Fibroblast of lung (primary cell): ENCODE measurements around the gene AK1. TPM values are rescaled to one million over a fixed set of nuclear protein-coding genes. Genes with fewer than 3 reads are reported as not detected.
A peak's percentile ranks its signal among the peaks of the same experiment; 100 is the strongest.

Experiments
- DNase-seq, 2 donors: peaks; one replicate each; pipeline versions ENCODE4 v3.0.0 to v3.0.0-alpha.2; 2010; ENCODE audit warnings: low read depth in 2 of 2
- H2AFZ ChIP-seq: 2 replicates; pipeline ENCODE4 v1.5.1; 2012; ENCODE audit warnings: low read length, control low read depth, inconsistent platforms
- H3K27ac ChIP-seq: 2 replicates; pipeline ENCODE4 v1.5.1; 2011; ENCODE audit warnings: low read length, control low read depth; ENCODE audit not compliant: insufficient read depth
- H3K27me3 ChIP-seq: 2 replicates; pipeline ENCODE4 v1.5.1; 2011; ENCODE audit warnings: mild to moderate bottlenecking, low read length; ENCODE audit not compliant: control insufficient read depth, insufficient read depth
- H3K36me3 ChIP-seq: 2 replicates; pipeline ENCODE4 v1.5.1; 2011; ENCODE audit warnings: low read length; ENCODE audit not compliant: control insufficient read depth, insufficient read depth
- H3K4me1 ChIP-seq: 2 replicates; pipeline ENCODE4 v1.5.1; 2011; ENCODE audit warnings: low read length; ENCODE audit not compliant: control insufficient read depth, insufficient read depth; ENCODE audit errors: extremely low read depth
- H3K4me2 ChIP-seq: 2 replicates; pipeline ENCODE4 v1.5.1; 2011; ENCODE audit warnings: low read length, control low read depth; ENCODE audit not compliant: insufficient read depth; ENCODE audit errors: extremely low read depth
- H3K4me3 ChIP-seq, 4 experiments: fragments of 200-600 bp in 1 of 4; sonication (generic) in 1 of 4; replicated peaks in 1 of 4; 2 replicates each; pipeline ENCODE4 v1.5.1; 2011 to 2016; ENCODE audit warnings: low read length in 4 of 4, low read depth in 3 of 4, mild to moderate bottlenecking in 3 of 4, control low read depth in 2 of 4, inconsistent platforms in 1 of 4, mixed read lengths in 1 of 4; ENCODE audit not compliant: insufficient read depth in 1 of 4; ENCODE audit errors: control extremely low read depth in 1 of 4
- H3K79me2 ChIP-seq: 2 replicates; pipeline ENCODE4 v1.5.1; 2012; ENCODE audit warnings: mild to moderate bottlenecking, low read length, inconsistent platforms; ENCODE audit not compliant: control insufficient read depth, insufficient read depth
- H3K9ac ChIP-seq: 2 replicates; pipeline ENCODE4 v1.5.1; 2011; ENCODE audit warnings: mild to moderate bottlenecking, low read length, control low read depth; ENCODE audit not compliant: insufficient read depth
- H3K9me3 ChIP-seq: 2 replicates; pipeline ENCODE4 v1.5.1; 2012; ENCODE audit warnings: low read depth, low read length; ENCODE audit not compliant: control insufficient read depth, insufficient read depth
- H4K20me1 ChIP-seq: 2 replicates; pipeline ENCODE4 v1.5.1; 2011; ENCODE audit warnings: low read length; ENCODE audit not compliant: control insufficient read depth, insufficient read depth; ENCODE audit errors: extremely low read depth
- EZH2 ChIP-seq: IDR thresholded peaks from 2 replicates; pipeline ENCODE4 v1.5.1; 2012; ENCODE audit warnings: low read length, control low read depth, mild to moderate bottlenecking; ENCODE audit errors: missing control alignments
- polyA plus RNA-seq, 2 donors: library from polyadenylated mRNA; depleted of rRNA in 1 of 2; stranded (reverse) in 1 of 2; unstranded in 1 of 2; fragments of >200 nt; gene quantifications; 2 replicates each; pipeline ENCODE4 v1.2.1, GENCODE V29; 2011 to 2012; ENCODE audit warnings: missing spikeins in 1 of 2
- total RNA-seq: library from RNA; depleted of rRNA; stranded (reverse); fragments of >200 nt; gene quantifications from 2 replicates; pipeline ENCODE4 v1.2.1, GENCODE V29; 2014
- TF ChIP-seq, protein P1 (sequence below), 2 donors: IDR thresholded peaks in 1 of 2; conservative IDR thresholded peaks in 1 of 2; 1 replicate in 1 of 2; 2 replicates in 1 of 2; pipeline ENCODE4 v1.5.1; 2011 to 2012; ENCODE audit warnings: low read length in 2 of 2, control low read depth in 1 of 2, inconsistent platforms in 1 of 2, low read depth in 1 of 2, mild to moderate bottlenecking in 1 of 2

The AK1 gene
- total and polyA plus RNA-seq, 2 donors (not counting 1 experiment from before 2014, with no cell fraction given), result 47.6 to 73.1 TPM

DNA sequence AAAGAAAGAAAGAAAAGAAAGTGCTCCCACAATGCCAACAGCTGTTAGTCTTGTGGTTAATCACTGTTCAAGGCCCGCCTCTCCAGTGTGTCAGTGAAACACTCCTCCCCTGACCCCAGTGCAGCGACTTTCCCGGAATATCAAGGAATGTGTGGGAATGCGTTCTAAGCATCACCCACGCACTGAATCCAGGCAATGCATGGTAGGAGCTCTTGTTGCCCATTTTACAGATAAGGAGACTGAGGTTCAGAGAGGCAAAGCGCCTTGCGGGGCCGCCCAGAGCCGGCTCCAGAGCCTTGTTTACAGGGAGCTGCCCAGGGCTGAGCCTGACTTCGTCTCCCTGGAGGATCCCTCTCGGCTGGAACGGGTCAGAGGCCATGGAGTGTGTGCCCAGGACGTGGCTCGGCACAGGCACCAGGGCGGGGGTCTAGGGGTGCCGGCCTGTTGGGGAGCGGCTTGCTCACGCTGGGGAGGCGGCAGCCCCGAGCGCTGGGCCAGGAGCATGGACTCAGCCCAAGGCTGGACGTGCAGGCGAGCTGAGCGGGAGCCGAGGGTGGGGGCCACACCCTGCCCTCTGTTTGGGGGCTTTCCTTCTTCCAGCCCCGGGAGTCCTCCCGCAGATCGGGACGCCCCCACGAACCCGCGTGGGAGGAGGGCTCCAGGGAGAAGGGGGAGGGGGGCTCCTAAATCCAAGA lies 21.1 kb upstream of the AK1 start:
- H3K4me3 ChIP-seq, result peak overlapping the region; percentile 74 to 91 (median 85)
- peaks cover 20% of the 10 kb centered on the region for H3K79me2 ChIP-seq
- H3K36me3 ChIP-seq, result peaks cover 24% of the 10 kb centered on the region
- H2AFZ ChIP-seq, result no peak overlapping the region
- DNase-seq, result peak; percentile 90 to 91
- H3K4me1 ChIP-seq, result peaks cover 23% of the 10 kb centered on the region
- no peaks in the 10 kb centered on the region for H4K20me1 ChIP-seq
- TF ChIP-seq EZH2, result no peak
- TF ChIP-seq, protein P1, sequence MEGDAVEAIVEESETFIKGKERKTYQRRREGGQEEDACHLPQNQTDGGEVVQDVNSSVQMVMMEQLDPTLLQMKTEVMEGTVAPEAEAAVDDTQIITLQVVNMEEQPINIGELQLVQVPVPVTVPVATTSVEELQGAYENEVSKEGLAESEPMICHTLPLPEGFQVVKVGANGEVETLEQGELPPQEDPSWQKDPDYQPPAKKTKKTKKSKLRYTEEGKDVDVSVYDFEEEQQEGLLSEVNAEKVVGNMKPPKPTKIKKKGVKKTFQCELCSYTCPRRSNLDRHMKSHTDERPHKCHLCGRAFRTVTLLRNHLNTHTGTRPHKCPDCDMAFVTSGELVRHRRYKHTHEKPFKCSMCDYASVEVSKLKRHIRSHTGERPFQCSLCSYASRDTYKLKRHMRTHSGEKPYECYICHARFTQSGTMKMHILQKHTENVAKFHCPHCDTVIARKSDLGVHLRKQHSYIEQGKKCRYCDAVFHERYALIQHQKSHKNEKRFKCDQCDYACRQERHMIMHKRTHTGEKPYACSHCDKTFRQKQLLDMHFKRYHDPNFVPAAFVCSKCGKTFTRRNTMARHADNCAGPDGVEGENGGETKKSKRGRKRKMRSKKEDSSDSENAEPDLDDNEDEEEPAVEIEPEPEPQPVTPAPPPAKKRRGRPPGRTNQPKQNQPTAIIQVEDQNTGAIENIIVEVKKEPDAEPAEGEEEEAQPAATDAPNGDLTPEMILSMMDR (conservative IDR thresholded peaks at IDR 0.05 in 1 of 2, IDR thresholded peaks at IDR 0.05 in 1 of 2; ENCODE audit: low read depth in 1 of 2, low read length in 2 of 2), result no peak
- H3K9me3 ChIP-seq, result no peaks in the 10 kb centered on the region
- H3K27ac ChIP-seq, result peak overlapping the region; percentile 98
- H3K4me2 ChIP-seq, result peak overlapping the region; percentile 80
- peak overlapping the region; percentile 98 for H3K9ac ChIP-seq
- no peaks in the 10 kb centered on the region for H3K27me3 ChIP-seq

DNA sequence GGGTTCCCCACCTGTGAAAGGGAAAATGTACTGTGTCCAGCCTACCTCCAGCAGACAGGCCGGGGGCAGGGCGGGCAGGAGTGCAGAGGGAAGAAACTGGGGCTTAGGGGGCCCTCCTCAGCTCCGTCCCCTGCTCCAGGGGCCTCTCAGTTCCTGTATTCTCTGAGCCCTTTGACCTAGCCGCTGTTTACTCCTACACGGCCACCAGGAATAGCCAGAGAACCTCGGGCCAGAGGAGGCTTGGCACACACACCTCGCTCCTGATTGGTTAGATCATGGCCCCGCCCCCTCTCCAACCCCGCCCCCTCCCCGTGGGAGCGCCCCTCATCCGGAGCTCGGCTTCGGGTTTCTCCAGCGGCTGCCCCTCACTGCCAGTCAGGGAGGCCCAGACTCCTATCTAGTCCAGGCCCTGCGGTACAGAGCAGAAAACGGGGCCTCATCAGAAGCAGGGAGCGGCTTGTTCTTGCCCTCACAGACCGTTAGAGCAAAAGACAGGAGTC lies 19.8 kb upstream of the AK1 start:
- Histone ChIP-seq H3K9me3 (no peaks in the 10 kb centered on the region), H3K9ac (peak overlapping the region; percentile 44), H3K4me2 (peak overlapping the region; percentile 66), H2AFZ (no peak overlapping the region), H3K4me1 (peaks cover 17% of the 10 kb centered on the region), H3K79me2 (peaks cover 20% of the 10 kb centered on the region), H4K20me1 (no peaks in the 10 kb centered on the region), H3K4me3 (peak overlapping the region in 3 of 4 experiments; percentile 24 to 91 (median 33)), H3K36me3 (peaks cover 32% of the 10 kb centered on the region), H3K27ac (peak overlapping the region; percentile 82), H3K27me3 (no peaks in the 10 kb centered on the region)
- TF ChIP-seq, protein P1 (conservative IDR thresholded peaks at IDR 0.05 in 1 of 2, IDR thresholded peaks at IDR 0.05 in 1 of 2; ENCODE audit: low read depth in 1 of 2, low read length in 2 of 2), result no peak
- no peak for TF ChIP-seq EZH2
- peak; percentile 67 to 90 for DNase-seq

DNA sequence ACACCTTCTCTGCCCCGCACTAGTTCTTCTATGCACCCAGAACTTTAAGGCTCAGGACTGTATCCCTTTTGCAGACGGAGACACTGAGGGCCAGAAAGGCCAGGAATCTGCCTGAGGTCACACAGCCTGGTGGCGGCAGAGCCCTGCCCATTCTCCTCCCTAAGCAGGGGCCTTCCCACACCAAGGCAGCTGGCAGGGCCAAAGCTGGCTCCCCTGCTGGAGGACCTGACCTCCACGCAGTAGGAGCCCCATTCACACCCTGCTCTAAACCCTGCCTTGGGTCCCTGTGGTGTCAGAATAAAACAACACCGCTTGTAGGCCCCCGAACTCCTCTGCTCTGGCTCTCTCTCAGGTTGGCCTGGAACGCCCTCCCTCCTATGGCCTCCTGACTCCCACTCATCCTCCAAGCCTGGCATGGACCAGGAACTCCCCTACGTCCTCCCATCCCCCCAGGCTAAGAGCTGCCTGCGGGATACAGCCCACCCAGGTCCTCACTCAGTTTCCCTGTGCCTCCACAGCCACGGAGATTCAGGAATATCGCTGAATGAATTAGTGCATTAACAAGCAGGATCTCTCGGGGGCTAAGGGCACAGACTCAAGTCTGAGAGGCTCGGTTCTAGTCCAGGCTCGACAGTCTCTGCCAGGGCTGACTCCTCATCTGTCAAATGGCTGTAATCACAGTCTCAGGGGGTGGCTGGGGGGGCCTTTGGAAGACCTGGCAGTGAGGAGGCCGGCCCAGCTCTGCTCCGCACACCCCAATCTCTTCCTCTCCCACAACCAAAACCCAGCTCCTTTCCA lies 19.1 kb upstream of the AK1 start:
- peaks cover 17% of the 10 kb centered on the region for H3K4me1 ChIP-seq
- peak overlapping the region; percentile 66 for H3K4me2 ChIP-seq
- no peak for DNase-seq
- H3K36me3 ChIP-seq, result peaks cover 34% of the 10 kb centered on the region
- no peaks in the 10 kb centered on the region for H3K9me3 ChIP-seq
- peak overlapping the region; percentile 60 for H3K27ac ChIP-seq
- no peak overlapping the region for H3K9ac ChIP-seq
- peak overlapping the region in 3 of 4 experiments; percentile 4 to 48 (median 24) for H3K4me3 ChIP-seq
- no peaks in the 10 kb centered on the region for H4K20me1 ChIP-seq
- H2AFZ ChIP-seq, result no peak overlapping the region
- peaks cover 20% of the 10 kb centered on the region for H3K79me2 ChIP-seq
- TF ChIP-seq, protein P1 (conservative IDR thresholded peaks at IDR 0.05 in 1 of 2, IDR thresholded peaks at IDR 0.05 in 1 of 2; ENCODE audit: low read depth in 1 of 2, low read length in 2 of 2), result no peak
- TF ChIP-seq EZH2, result no peak
- H3K27me3 ChIP-seq, result no peaks in the 10 kb centered on the region
